C4-2B (cell line): ENCODE measurements around the gene FAM209B.

ENCODE experiments used
- ZFX ChIP-seq: fragments of 450-650 bp; IDR thresholded peaks from 2 replicates; pipeline ENCODE4 v1.6.1; 2017
- TF ChIP-seq, protein P1 (sequence below): fragments of 450-650 bp; conservative IDR thresholded peaks from 2 replicates; pipeline ENCODE4 v1.5.1; 2017; ENCODE audit warnings: mild to moderate bottlenecking

DNA sequence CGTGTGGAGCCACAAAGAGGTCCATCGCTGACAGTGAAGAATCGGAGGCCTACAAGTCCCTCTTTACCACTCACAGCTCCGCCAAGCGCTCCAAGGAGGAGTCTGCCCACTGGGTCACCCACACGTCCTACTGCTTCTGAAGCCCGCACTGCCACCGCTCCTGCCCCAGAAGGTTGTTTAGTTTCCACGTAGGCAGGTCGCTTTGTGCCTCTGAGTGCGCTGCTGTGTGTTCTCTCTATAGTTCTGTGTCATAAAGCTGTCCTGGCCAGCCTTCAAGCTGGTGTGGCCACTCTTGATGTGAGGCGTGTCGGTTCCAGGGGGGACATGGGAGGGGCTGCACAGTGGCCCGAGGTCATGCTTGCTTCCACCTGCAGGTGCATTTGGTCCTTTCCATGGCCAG, 14.9 kb upstream of the FAM209B start:
- TF ChIP-seq, protein P1, sequence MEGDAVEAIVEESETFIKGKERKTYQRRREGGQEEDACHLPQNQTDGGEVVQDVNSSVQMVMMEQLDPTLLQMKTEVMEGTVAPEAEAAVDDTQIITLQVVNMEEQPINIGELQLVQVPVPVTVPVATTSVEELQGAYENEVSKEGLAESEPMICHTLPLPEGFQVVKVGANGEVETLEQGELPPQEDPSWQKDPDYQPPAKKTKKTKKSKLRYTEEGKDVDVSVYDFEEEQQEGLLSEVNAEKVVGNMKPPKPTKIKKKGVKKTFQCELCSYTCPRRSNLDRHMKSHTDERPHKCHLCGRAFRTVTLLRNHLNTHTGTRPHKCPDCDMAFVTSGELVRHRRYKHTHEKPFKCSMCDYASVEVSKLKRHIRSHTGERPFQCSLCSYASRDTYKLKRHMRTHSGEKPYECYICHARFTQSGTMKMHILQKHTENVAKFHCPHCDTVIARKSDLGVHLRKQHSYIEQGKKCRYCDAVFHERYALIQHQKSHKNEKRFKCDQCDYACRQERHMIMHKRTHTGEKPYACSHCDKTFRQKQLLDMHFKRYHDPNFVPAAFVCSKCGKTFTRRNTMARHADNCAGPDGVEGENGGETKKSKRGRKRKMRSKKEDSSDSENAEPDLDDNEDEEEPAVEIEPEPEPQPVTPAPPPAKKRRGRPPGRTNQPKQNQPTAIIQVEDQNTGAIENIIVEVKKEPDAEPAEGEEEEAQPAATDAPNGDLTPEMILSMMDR: no peak
- no peak for TF ChIP-seq ZFX
